ENCODE results near the gene CFAP97D1. TPM values are rescaled to one million over a fixed set of nuclear protein-coding genes. Genes with fewer than 3 reads are reported as not detected.

Gene CFAP97D1
- total RNA-seq, 1 donor from 2014 or later, result not detected

GRCh38 chr17:43767713-43768059 lies 12.5 kb upstream of the CFAP97D1 start:
- TF ChIP-seq, protein P1, sequence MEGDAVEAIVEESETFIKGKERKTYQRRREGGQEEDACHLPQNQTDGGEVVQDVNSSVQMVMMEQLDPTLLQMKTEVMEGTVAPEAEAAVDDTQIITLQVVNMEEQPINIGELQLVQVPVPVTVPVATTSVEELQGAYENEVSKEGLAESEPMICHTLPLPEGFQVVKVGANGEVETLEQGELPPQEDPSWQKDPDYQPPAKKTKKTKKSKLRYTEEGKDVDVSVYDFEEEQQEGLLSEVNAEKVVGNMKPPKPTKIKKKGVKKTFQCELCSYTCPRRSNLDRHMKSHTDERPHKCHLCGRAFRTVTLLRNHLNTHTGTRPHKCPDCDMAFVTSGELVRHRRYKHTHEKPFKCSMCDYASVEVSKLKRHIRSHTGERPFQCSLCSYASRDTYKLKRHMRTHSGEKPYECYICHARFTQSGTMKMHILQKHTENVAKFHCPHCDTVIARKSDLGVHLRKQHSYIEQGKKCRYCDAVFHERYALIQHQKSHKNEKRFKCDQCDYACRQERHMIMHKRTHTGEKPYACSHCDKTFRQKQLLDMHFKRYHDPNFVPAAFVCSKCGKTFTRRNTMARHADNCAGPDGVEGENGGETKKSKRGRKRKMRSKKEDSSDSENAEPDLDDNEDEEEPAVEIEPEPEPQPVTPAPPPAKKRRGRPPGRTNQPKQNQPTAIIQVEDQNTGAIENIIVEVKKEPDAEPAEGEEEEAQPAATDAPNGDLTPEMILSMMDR (IDR thresholded peaks at IDR 0.05), result no peak
- Histone ChIP-seq H3K4me3 (no peak overlapping the region), H3K4me1 (peaks cover 7% of the 10 kb centered on the region), H3K36me3 (peaks cover 49% of the 10 kb centered on the region), H3K27me3 (no peaks in the 10 kb centered on the region), H3K27ac (peak overlapping the region; percentile 6), H3K9me3 (no peaks in the 10 kb centered on the region)
- no peak for DNase-seq
- intact Hi-C loops (cut with DNase I), result loop anchor here (10.0 kb wide), 1 partner anchor 203 kb away; no protein-coding TSS in a partner anchor
- no peak for ATAC-seq

DNA sequence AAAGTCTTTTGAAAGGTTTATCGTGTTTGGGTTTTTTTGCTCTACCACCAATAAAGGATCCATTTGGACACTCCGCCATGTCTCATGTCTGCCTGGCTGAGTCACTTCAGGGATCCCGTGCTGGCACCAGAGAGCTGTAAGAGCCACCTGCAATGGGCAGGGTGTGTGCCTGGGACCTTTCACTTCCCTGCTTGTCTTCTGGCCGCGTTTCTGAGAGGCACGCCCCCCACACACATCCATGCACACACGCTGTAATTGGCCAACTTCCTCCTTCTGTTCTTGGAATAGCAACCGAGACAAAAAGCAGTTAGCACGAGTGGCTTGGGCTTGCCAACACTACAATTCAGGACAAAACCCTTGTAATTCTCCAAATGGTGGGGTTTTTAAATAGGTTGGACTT lies 11.9 kb upstream of the CFAP97D1 start:
- ATAC-seq, result peak; percentile 83
- H3K36me3 ChIP-seq, result peaks cover 56% of the 10 kb centered on the region

GRCh38 chr17:43768943-43769342 lies 11.3 kb upstream of the CFAP97D1 start:
- no peaks in the 10 kb centered on the region for H3K27me3 ChIP-seq
- H3K27ac ChIP-seq, result peak overlapping the region; percentile 17
- no peaks in the 10 kb centered on the region for H3K9me3 ChIP-seq
- TF ChIP-seq, protein P1 (IDR thresholded peaks at IDR 0.05), result no peak
- no peak for ATAC-seq
- H3K36me3 ChIP-seq, result peaks cover 62% of the 10 kb centered on the region
- H3K4me1 ChIP-seq, result peaks cover 7% of the 10 kb centered on the region
- intact Hi-C loops (cut with DNase I), result loop anchor here (10.0 kb wide), 1 partner anchor 204 kb away; no protein-coding TSS in a partner anchor
- no peak overlapping the region for H3K4me3 ChIP-seq
- DNase-seq, result no peak

More for the DNA sequence above, 11.9 kb upstream of the CFAP97D1 start:
- H3K4me3 ChIP-seq, result no peak overlapping the region
- intact Hi-C loops (cut with DNase I), result loop anchor here (10.0 kb wide), 1 partner anchor 204 kb away; no protein-coding TSS in a partner anchor
- TF ChIP-seq, protein P1 (IDR thresholded peaks at IDR 0.05), result no peak
- peak; percentile 79 for DNase-seq
- no peaks in the 10 kb centered on the region for H3K9me3 ChIP-seq
- peak overlapping the region; percentile 17 for H3K27ac ChIP-seq
- H3K4me1 ChIP-seq, result peaks cover 7% of the 10 kb centered on the region
- H3K27me3 ChIP-seq, result no peaks in the 10 kb centered on the region

GRCh38 chr17:43769426-43769825 lies 10.8 kb upstream of the CFAP97D1 start:
- no peak overlapping the region for H3K27ac ChIP-seq
- no peaks in the 10 kb centered on the region for H3K9me3 ChIP-seq
- H3K4me3 ChIP-seq, result no peak overlapping the region
- H3K4me1 ChIP-seq, result peaks cover 7% of the 10 kb centered on the region
- H3K36me3 ChIP-seq, result peaks cover 66% of the 10 kb centered on the region
- TF ChIP-seq, protein P1 (IDR thresholded peaks at IDR 0.05), result no peak
- intact Hi-C loops (cut with DNase I), result loop anchor here (10.0 kb wide), 1 partner anchor 205 kb away; no protein-coding TSS in a partner anchor
- ATAC-seq (peak; percentile 41), DNase-seq (no peak)
- no peaks in the 10 kb centered on the region for H3K27me3 ChIP-seq

- H3K27ac ChIP-seq, result no peak overlapping the region
- TF ChIP-seq, protein P1 (IDR thresholded peaks at IDR 0.05), result no peak
- ATAC-seq (no peak), DNase-seq (no peak)
- H3K9me3 ChIP-seq, result no peaks in the 10 kb centered on the region
- H3K27me3 ChIP-seq, result no peaks in the 10 kb centered on the region
- H3K4me3 ChIP-seq, result no peak overlapping the region
- intact Hi-C loops (cut with DNase I), result loop anchor here (10.0 kb wide), 1 partner anchor 205 kb away; no protein-coding TSS in a partner anchor
- peaks cover 7% of the 10 kb centered on the region for H3K4me1 ChIP-seq
- H3K36me3 ChIP-seq, result peaks cover 70% of the 10 kb centered on the region
Observed at GRCh38 chr17:43769859-43770258, 10.4 kb upstream of the CFAP97D1 start.

DNA sequence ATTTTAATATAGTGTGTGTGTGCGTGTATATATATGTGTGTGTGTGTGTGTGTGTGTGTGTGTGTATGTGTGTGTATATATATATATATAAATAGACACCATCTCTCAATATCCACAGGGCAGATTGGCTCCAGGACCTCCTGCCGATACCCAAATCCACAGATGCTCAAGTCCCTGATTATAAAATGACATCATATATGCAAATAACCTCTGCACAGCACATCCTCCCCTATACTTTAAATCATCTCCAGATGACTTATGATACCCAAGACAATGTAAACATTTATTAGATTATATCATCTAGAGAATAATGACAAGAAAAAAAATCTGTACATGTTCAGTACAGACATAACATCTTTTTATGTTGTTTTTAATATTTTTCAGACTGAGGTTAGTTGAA lies 9.3 kb upstream of the CFAP97D1 start:
- intact Hi-C loops (cut with DNase I), result no loop called here
- H3K36me3 ChIP-seq, result peaks cover 70% of the 10 kb centered on the region

More for the DNA sequence above, 9.3 kb upstream of the CFAP97D1 start:
- H3K27me3 ChIP-seq, result no peaks in the 10 kb centered on the region
- H3K27ac ChIP-seq, result no peak overlapping the region
- H3K9me3 ChIP-seq, result no peaks in the 10 kb centered on the region
- H3K4me3 ChIP-seq, result no peak overlapping the region
- peaks cover 16% of the 10 kb centered on the region for H3K4me1 ChIP-seq
- TF ChIP-seq, protein P1 (IDR thresholded peaks at IDR 0.05), result no peak
- DNase-seq (no peak), ATAC-seq (no peak)
